ENCODE measurements around the gene MYOG. TPM values are rescaled to one million over a fixed set of nuclear protein-coding genes. Genes with fewer than 3 reads are reported as not detected.

Gene MYOG
- polyA plus RNA-seq, 1 donor (not counting 4 experiments of a cell fraction or from before 2014, with no cell fraction given) = not detected

GRCh38 chr1:203051841-203052324 is 33.9 kb downstream of the MYOG start:
- no peak overlapping the region for H3K9ac ChIP-seq (ENCODE audit: control insufficient read depth, extremely low read depth, insufficient read depth, low read length)
- H3K9me3 ChIP-seq (ENCODE audit: control insufficient read depth, low read depth, low read length) = no peaks in the 10 kb centered on the region
- H3K9me1 ChIP-seq (ENCODE audit: control insufficient read depth, extremely low read depth, insufficient read depth, low read length) = no peaks in the 10 kb centered on the region
- H3K36me3 ChIP-seq (ENCODE audit: control insufficient read depth in 2 of 2, extremely low read depth in 1 of 2, insufficient read depth in 2 of 2, low read length in 2 of 2) = peaks cover 0 to 1% of the 10 kb centered on the region in 2 experiments
- TF ChIP-seq EZH2 (IDR thresholded peaks at IDR 0.05; ENCODE audit: low read length) (no peak), CTCF (optimal IDR thresholded peaks at IDR 0.05 in 1 of 3, IDR thresholded peaks at IDR 0.05 in 1 of 3, conservative IDR thresholded peaks at IDR 0.05 in 1 of 3; ENCODE audit: extremely low read depth in 1 of 3, insufficient read depth in 2 of 3, low read length in 3 of 3) (no peak)
- dilution Hi-C loops (cut with MboI; ENCODE audit: extremely low pct_ligation_motif_present, low sequenced_read_pairs) = no loop called here
- H3K4me1 ChIP-seq (ENCODE audit: control insufficient read depth, extremely low read depth, insufficient read depth, low read length) = peaks cover 8% of the 10 kb centered on the region
- no peak for FAIRE-seq
- peaks cover 3% of the 10 kb centered on the region for H4K20me1 ChIP-seq (ENCODE audit: control insufficient read depth, extremely low read depth, insufficient read depth, low read length)
- no peak for DNase-seq (ENCODE audit: low read depth, low spot score)
- no peaks in the 10 kb centered on the region for H3K27me3 ChIP-seq (ENCODE audit: control insufficient read depth, extremely low read depth, insufficient read depth, low read length)
- H3K4me3 ChIP-seq (ENCODE audit: control insufficient read depth in 2 of 3, extremely low read depth in 1 of 3, insufficient read depth in 2 of 3, low read depth in 1 of 3, low read length in 3 of 3) = no peak overlapping the region
- no peak overlapping the region for H3K27ac ChIP-seq (ENCODE audit: control insufficient read depth, insufficient read depth, low read length)
- H3K79me2 ChIP-seq (ENCODE audit: control insufficient read depth, insufficient read depth, low read length) = no peaks in the 10 kb centered on the region
- H2AFZ ChIP-seq (ENCODE audit: control insufficient read depth, low read length) = no peak overlapping the region
- no peak overlapping the region for H3K4me2 ChIP-seq (ENCODE audit: control insufficient read depth, extremely low read depth, insufficient read depth, low read depth, low read length)

GRCh38 chr1:203050826-203051225 is 35.0 kb downstream of the MYOG start:
- FAIRE-seq (no peak), DNase-seq (ENCODE audit: low read depth, low spot score) (no peak)
- TF ChIP-seq CTCF (optimal IDR thresholded peaks at IDR 0.05 in 1 of 3, IDR thresholded peaks at IDR 0.05 in 1 of 3, conservative IDR thresholded peaks at IDR 0.05 in 1 of 3; ENCODE audit: extremely low read depth in 1 of 3, insufficient read depth in 2 of 3, low read length in 3 of 3) (no peak), EZH2 (IDR thresholded peaks at IDR 0.05; ENCODE audit: low read length) (no peak)
- Histone ChIP-seq H3K4me1 (ENCODE audit: control insufficient read depth, extremely low read depth, insufficient read depth, low read length) (peaks cover 8% of the 10 kb centered on the region), H3K9me3 (ENCODE audit: control insufficient read depth, low read depth, low read length) (no peaks in the 10 kb centered on the region), H3K79me2 (ENCODE audit: control insufficient read depth, insufficient read depth, low read length) (no peaks in the 10 kb centered on the region), H3K4me3 (ENCODE audit: control insufficient read depth in 2 of 3, extremely low read depth in 1 of 3, insufficient read depth in 2 of 3, low read depth in 1 of 3, low read length in 3 of 3) (no peak overlapping the region), H3K36me3 (ENCODE audit: control insufficient read depth in 2 of 2, extremely low read depth in 1 of 2, insufficient read depth in 2 of 2, low read length in 2 of 2) (peaks cover 0 to 3% of the 10 kb centered on the region in 2 experiments), H3K27me3 (ENCODE audit: control insufficient read depth, extremely low read depth, insufficient read depth, low read length) (no peaks in the 10 kb centered on the region), H3K27ac (ENCODE audit: control insufficient read depth, insufficient read depth, low read length) (no peak overlapping the region), H3K4me2 (ENCODE audit: control insufficient read depth, extremely low read depth, insufficient read depth, low read depth, low read length) (no peak overlapping the region), H3K9me1 (ENCODE audit: control insufficient read depth, extremely low read depth, insufficient read depth, low read length) (no peaks in the 10 kb centered on the region), H4K20me1 (ENCODE audit: control insufficient read depth, extremely low read depth, insufficient read depth, low read length) (peaks cover 3% of the 10 kb centered on the region), H2AFZ (ENCODE audit: control insufficient read depth, low read length) (no peak overlapping the region), H3K9ac (ENCODE audit: control insufficient read depth, extremely low read depth, insufficient read depth, low read length) (no peak overlapping the region)
- dilution Hi-C loops (cut with MboI; ENCODE audit: extremely low pct_ligation_motif_present, low sequenced_read_pairs) = no loop called here
